Heart left ventricle (tissue), 16 donors: Measurements from ENCODE around the gene TMEM208. TPM values are rescaled to one million over a fixed set of nuclear protein-coding genes. Genes with fewer than 3 reads are reported as not detected.

Source experiments
- ATAC-seq, 4 donors: fragments of 200-7000 bp; cut with Tn5 transposase; one replicate each; pipeline ENCODE4 v1.9.1; 2020 to 2022; ENCODE audit warnings: moderate library complexity in 4 of 4, mild to moderate bottlenecking in 3 of 4, moderate number of reproducible peaks in 1 of 4
- DNase-seq, 5 donors: peaks; one replicate each; pipeline ENCODE4 v3.0.0-alpha.2; 2020
- H3K27ac ChIP-seq, 12 donors: fragments of 200-600 bp; sonication (generic) in 4 of 12; one replicate each; pipeline versions ENCODE4 v1.5.0 to v1.8.0; 2016 to 2022; ENCODE audit warnings: mild to moderate bottlenecking in 2 of 12
- H3K27me3 ChIP-seq, 9 donors: fragments of 200-600 bp; sonication (generic) in 2 of 9; one replicate each; pipeline versions ENCODE4 v1.5.1 to v1.8.0; 2016 to 2022; ENCODE audit warnings: mild to moderate bottlenecking in 3 of 9
- H3K36me3 ChIP-seq, 9 donors: fragments of 200-600 bp; sonication (generic) in 2 of 9; one replicate each; pipeline versions ENCODE4 v1.5.0 to v1.8.0; 2018 to 2022; ENCODE audit warnings: mild to moderate bottlenecking in 2 of 9
- H3K4me1 ChIP-seq, 12 donors: fragments of 200-600 bp; sonication (generic) in 4 of 12; one replicate each; pipeline versions ENCODE4 v1.5.0 to v1.8.0; 2016 to 2022; ENCODE audit warnings: mild to moderate bottlenecking in 3 of 12
- H3K4me3 ChIP-seq, 12 donors: fragments of 200-600 bp; sonication (generic) in 4 of 12; one replicate each; pipeline versions ENCODE4 v1.5.0 to v1.8.0; 2017 to 2022; ENCODE audit warnings: mild to moderate bottlenecking in 9 of 12, moderate library complexity in 4 of 12
- H3K9me3 ChIP-seq, 12 donors: fragments of 200-600 bp; sonication (generic) in 4 of 12; one replicate each; pipeline versions ENCODE4 v1.5.0 to v1.8.0; 2016 to 2022; ENCODE audit warnings: mild to moderate bottlenecking in 1 of 12
- POLR2A ChIP-seq, 2 donors: fragments of 450-650 bp; IDR thresholded peaks; one replicate each; pipeline ENCODE4 v1.6.1; 2017; ENCODE audit warnings: antibody characterized with exemption in 2 of 2, mild to moderate bottlenecking in 2 of 2, moderate library complexity in 2 of 2
- WGBS, 4 donors: extraction: QIAGEN DNeasy Blood & Tissue Kit in 2 of 4; methylation state at CpG; one replicate each; pipeline versions ENCODE4 v1.1.5 to v1.1.7; 2013 to 2018; 5-methylcytosine and 5-hydroxymethylcytosine counted together
- intact Hi-C, 10 donors: fragments of 100-400 bp; cut with DNase I; formaldehyde crosslinking; loops; one replicate each; pipeline versions ENCODE4 v1.11.1 to v1.14.2; 2022
- microRNA counts, 2 donors: library from miRNA; unstranded; fragments of <30 nt; microRNA quantifications; one replicate each; lab custom pipeline; 2016
- microRNA-seq, 4 donors: library from miRNA; unstranded; fragments of <30 nt; microRNA quantifications; one replicate each; pipeline versions ENCODE4 to v1.2.0, GENCODE V29; 2017 to 2020
- polyA plus RNA-seq, 2 donors: library from polyadenylated mRNA; stranded (reverse); fragments of 200-250 nt; gene quantifications; one replicate each; pipeline ENCODE4 v1.2.3, GENCODE V29; 2013
- total RNA-seq, 9 donors: library from RNA; depleted of rRNA in 2 of 9; stranded (reverse); fragments of >200 nt in 2 of 9; fragmentation: NEBNext Ultra II Directional in 3 of 9; extraction: Animal tissue kit (Norgen Biotek cat#: 25700) in 3 of 9; gene quantifications; one replicate each; pipeline versions ENCODE4 v1.1.0 to v1.2.4, GENCODE V29; 2016 to 2023
- TF ChIP-seq, protein P1 (sequence below), 12 donors: fragments of 200-600 bp; sonication (generic) in 4 of 12; IDR thresholded peaks; one replicate each; pipeline versions ENCODE4 v1.5.0 to v1.8.0; 2018 to 2022; ENCODE audit warnings: antibody characterized with exemption in 12 of 12, mild to moderate bottlenecking in 5 of 12
- donor health status: ischemic (EF 13 %, LVEDD 7.1; RV severe dilation, severe dysfunction).
- donor health status: healthy with polysubstance abuse.
- donor health status: DM: no; HTN: yes; CAD: no.
- donor health status: DM: no; HTN: no; CAD: no.
- donor health status: ischemic (EF 25% LVEDD 6.9; RV normal size, moderate dysfunction).
- donor health status: ischemic (EF 25% LVEDD 5.7; RV mildly dilated, moderate dysfunction).
- donor health status: healthy.
- donor health status: DM: yes; HTN: yes; CAD: no.
- donor health status: ischemic (EF 35%, LVEDD 5.7; RV mildly dilated, moderate dysfunction).
- donor health status: nonischemic (EF 11% LVEDD 7.7; RV severe dilation, severe dysfunction).
- donor health status: DM: yes; HTN: yes; CAD: no.
- donor health status: PGD.
- donor health status: ischemic (EF 29% LVEDD 5.4; RV normal size, mild dysfunction).
- donor health status: nonischemic (EF 23%, LVEDD 6.1; RV moderate dilation, normal function).

The TMEM208 gene
- total and polyA plus RNA-seq, 11 donors, result 6.2 to 79.7 (median 16.9) TPM

DNA sequence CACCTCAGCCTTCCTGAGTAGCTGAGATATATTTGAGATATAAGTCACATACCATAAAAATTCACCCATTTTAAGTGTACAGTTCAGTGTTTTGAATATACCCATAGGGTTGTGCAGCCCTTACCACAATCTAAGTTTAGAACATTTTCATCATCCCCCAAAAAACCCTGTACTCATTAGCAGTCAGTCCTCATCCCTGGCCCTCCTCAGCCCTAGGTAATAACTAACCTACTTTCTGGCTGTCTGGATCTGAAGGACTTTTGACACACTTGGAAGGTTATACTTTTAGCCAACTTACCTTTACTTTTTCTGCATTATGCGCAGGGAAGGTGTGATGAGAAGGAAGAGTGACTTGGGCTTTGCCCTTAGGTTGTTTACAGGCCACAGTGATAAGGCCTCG, 48.4 kb downstream of the TMEM208 start:
- Histone ChIP-seq H3K27me3 (peaks cover 0 to 3% (median 0%) of the 10 kb centered on the region in 9 donors), H3K27ac (no peak overlapping the region), H3K9me3 (no peaks in the 10 kb centered on the region), H3K4me1 (peaks cover 0 to 26% (median 7%) of the 10 kb centered on the region in 12 donors), H3K36me3 (peaks cover 0 to 2% (median 0%) of the 10 kb centered on the region in 9 donors), H3K4me3 (no peak overlapping the region)
- TF ChIP-seq, protein P1, sequence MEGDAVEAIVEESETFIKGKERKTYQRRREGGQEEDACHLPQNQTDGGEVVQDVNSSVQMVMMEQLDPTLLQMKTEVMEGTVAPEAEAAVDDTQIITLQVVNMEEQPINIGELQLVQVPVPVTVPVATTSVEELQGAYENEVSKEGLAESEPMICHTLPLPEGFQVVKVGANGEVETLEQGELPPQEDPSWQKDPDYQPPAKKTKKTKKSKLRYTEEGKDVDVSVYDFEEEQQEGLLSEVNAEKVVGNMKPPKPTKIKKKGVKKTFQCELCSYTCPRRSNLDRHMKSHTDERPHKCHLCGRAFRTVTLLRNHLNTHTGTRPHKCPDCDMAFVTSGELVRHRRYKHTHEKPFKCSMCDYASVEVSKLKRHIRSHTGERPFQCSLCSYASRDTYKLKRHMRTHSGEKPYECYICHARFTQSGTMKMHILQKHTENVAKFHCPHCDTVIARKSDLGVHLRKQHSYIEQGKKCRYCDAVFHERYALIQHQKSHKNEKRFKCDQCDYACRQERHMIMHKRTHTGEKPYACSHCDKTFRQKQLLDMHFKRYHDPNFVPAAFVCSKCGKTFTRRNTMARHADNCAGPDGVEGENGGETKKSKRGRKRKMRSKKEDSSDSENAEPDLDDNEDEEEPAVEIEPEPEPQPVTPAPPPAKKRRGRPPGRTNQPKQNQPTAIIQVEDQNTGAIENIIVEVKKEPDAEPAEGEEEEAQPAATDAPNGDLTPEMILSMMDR (IDR thresholded peaks at IDR 0.05), result no peak
- no peak for TF ChIP-seq POLR2A (IDR thresholded peaks at IDR 0.05)
- WGBS, 4 donors, result 86 to 95% (median 93%) methylated on average over 2 of the region's 2 CpGs
- DNase-seq (no peak), ATAC-seq (no peak)
- intact Hi-C loops, result loop anchor here in 1 of 10 donors (5.0 kb wide), 1 partner anchor 122 kb away; no protein-coding TSS in a partner anchor

DNA sequence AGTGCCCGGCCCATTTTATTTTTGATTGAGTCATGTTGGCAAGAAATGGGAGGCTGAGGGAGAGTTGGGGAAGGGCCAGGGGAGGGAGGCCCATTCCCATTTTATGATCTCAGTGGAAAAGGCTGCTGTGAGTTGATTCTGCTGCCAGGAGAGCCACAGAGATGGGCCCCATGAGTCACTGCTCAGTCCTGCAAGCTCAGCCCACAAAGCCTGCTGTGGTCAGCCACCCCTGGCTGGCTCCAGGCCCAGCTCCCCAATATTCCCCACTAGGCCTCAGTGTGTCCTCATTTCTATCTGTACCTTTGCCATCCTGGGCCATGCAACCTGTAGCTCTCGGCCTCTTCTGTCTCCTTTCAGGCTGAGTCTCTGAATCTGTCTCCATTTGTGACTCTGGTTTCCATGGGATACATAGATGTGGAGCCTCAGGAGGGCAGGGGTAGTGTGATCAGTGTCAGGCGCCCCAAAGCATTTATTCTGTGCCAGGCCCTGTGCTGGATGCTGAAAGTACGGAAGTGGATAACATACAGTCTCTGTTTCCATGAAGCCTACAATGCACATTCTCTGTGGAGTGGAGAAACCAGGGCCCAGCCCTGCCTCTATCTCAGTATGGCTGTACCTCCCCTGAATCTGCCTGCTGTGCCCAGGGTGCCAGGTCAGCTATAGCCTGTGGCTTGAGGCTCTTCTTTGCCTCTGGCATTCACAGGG, 50.5 kb downstream of the TMEM208 start:
- intact Hi-C loops, result loop anchor here in 1 of 10 donors (5.0 kb wide), 1 partner anchor 120 kb away; no protein-coding TSS in a partner anchor
- peak in 3 of 5 donors; percentile 11 to 72 (median 71) for DNase-seq
- no peaks in the 10 kb centered on the region for H3K9me3 ChIP-seq

DNA sequence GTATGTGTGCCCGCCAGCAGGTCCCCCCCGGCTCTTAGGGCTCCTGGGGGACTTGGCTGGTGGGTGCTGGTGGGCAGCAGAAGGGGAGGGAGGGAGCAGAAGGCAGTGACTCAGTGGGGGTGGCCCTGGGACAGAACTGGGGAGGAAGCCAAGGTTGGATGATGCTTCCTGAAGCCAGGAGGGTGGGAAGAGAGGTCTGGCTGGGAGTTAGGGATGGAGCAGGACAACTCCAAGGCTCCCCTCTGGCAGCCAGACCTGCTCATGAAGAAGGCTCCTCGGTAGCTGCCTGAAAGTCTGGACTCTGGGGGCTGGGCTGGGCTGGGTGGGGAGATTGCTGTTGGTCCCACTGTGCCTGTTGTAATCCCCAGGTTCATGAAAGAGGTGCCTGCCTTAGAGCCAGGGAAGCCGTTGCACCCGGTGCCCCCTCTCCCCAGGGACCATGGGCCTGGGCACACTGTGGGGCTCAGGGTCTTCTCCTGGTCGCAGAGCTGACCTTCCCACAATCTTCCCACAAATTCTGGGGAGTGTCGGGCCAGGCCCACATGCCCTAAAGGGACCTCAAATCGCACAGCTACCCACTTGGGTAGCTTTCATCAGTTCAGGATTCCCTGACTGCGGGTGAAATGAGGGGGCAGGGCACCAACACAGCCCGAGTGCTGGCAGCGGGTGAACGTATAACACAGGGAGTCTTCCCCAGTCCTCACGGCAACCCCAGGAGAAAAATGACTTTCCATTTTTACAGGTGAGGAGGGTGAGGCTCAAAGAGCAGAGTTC, 51.3 kb downstream of the TMEM208 start:
- H3K27ac ChIP-seq, result peak overlapping the region in 3 of 12 donors; percentile 24 to 60 (median 48)
- peaks cover 0 to 2% (median 0%) of the 10 kb centered on the region in 9 donors for H3K36me3 ChIP-seq
- H3K4me1 ChIP-seq, result peaks cover 0 to 26% (median 7%) of the 10 kb centered on the region in 12 donors
- intact Hi-C loops, result loop anchor here in 1 of 10 donors (5.0 kb wide), 1 partner anchor 119 kb away; no protein-coding TSS in a partner anchor
- peaks cover 0 to 3% (median 0%) of the 10 kb centered on the region in 9 donors for H3K27me3 ChIP-seq
- peak overlapping the region in 11 of 12 donors; percentile 3 to 69 (median 55) for H3K4me3 ChIP-seq
- H3K9me3 ChIP-seq, result no peaks in the 10 kb centered on the region
- ATAC-seq (peak in 3 of 4 donors; percentile 13 to 58 (median 17)), DNase-seq (peak in 3 of 5 donors; percentile 15 to 55 (median 48))
- TF ChIP-seq POLR2A (IDR thresholded peaks at IDR 0.05), result no peak
- TF ChIP-seq, protein P1 (IDR thresholded peaks at IDR 0.05), result no peak
- WGBS, 4 donors, result 79 to 82% (median 80%) methylated on average over 8 to 13 of the region's 13 CpGs

More for the DNA sequence above, 50.5 kb downstream of the TMEM208 start:
- no peak overlapping the region for H3K4me3 ChIP-seq
- no peak for TF ChIP-seq POLR2A (IDR thresholded peaks at IDR 0.05)
- TF ChIP-seq, protein P1 (IDR thresholded peaks at IDR 0.05), result no peak
- WGBS, 4 donors, result 85 to 91% (median 89%) methylated on average over 3 to 4 of the region's 4 CpGs
- ATAC-seq, result peak in 3 of 4 donors; percentile 6 to 70 (median 43)
- H3K36me3 ChIP-seq, result peaks cover 0 to 2% (median 0%) of the 10 kb centered on the region in 9 donors
- peak overlapping the region in 2 of 12 donors; percentile 20 to 60 for H3K27ac ChIP-seq
- peaks cover 0 to 3% (median 0%) of the 10 kb centered on the region in 9 donors for H3K27me3 ChIP-seq
- H3K4me1 ChIP-seq, result peaks cover 0 to 26% (median 7%) of the 10 kb centered on the region in 12 donors

MicroRNA genes within 50 kb of the gene (microRNA counts, 767-probe panel; counts per million panel counts)
- 1,472 to 1,754 counts per million in 2 donors for microRNA hsa-miR-328 (lab: Ali Mortazavi, UCI)

Small RNAs within 50 kb of the gene (microRNA-seq; reads per million reads assigned to microRNA genes)
- 154 to 533 (median 271) reads per million in 4 donors for gene MIR328

Other genes starting within 250 kb of the TMEM208 start
- 10 to 100 TPM in 2 of 9 donors, 1 to 10 TPM in 7; 3.5 to 26.8 (median 7.1) TPM for gene CES4A, start 238.5 kb upstream of the TMEM208 start, total RNA-seq
- gene CES4A, start 238.5 kb upstream of the TMEM208 start, polyA plus RNA-seq, result 10 to 100 TPM in 1 of 2 donors, 1 to 10 TPM in 1; 8.1 to 16.6 TPM
- 10 to 100 TPM; 16.4 to 53.6 (median 28.1) TPM for gene CBFB, start 198.0 kb upstream of the TMEM208 start, total RNA-seq
- 10 to 100 TPM; 11.3 to 41.0 TPM for gene CBFB, start 198.0 kb upstream of the TMEM208 start, polyA plus RNA-seq
- gene PHAF1, start 117.2 kb upstream of the TMEM208 start, total RNA-seq, result 10 to 100 TPM in 5 of 9 donors, 1 to 10 TPM in 4; 8.4 to 17.8 (median 11.6) TPM
- gene PHAF1, start 117.2 kb upstream of the TMEM208 start, polyA plus RNA-seq, result 10 to 100 TPM in 1 of 2 donors, 1 to 10 TPM in 1; 5.6 to 11.6 TPM
- gene B3GNT9, start 76.1 kb upstream of the TMEM208 start, total RNA-seq, result 10 to 100 TPM in 5 of 9 donors, 1 to 10 TPM in 4; 8.6 to 17.5 (median 11.9) TPM
- gene B3GNT9, start 76.1 kb upstream of the TMEM208 start, polyA plus RNA-seq, result 10 to 100 TPM in 1 of 2 donors, 1 to 10 TPM in 1; 6.4 to 16.9 TPM
- gene TRADD, start 67.2 kb upstream of the TMEM208 start, total RNA-seq, result 10 to 100 TPM in 4 of 9 donors, 1 to 10 TPM in 5; 4.7 to 14.3 (median 8.4) TPM
- gene TRADD, start 67.2 kb upstream of the TMEM208 start, polyA plus RNA-seq, result 10 to 100 TPM in 1 of 2 donors, 1 to 10 TPM in 1; 6.8 to 16.2 TPM
- gene FBXL8, start 67.2 kb upstream of the TMEM208 start, total RNA-seq, result 10 to 100 TPM in 1 of 9 donors, 1 to 10 TPM in 8; 5.0 to 13.4 (median 7.2) TPM
- 1 to 10 TPM; 5.4 to 9.2 TPM for gene FBXL8, start 67.2 kb upstream of the TMEM208 start, polyA plus RNA-seq
- gene HSF4, start 62.4 kb upstream of the TMEM208 start, total RNA-seq, result 10 to 100 TPM; 11.6 to 62.4 (median 35.4) TPM
- 10 to 100 TPM in 1 of 2 donors, 1 to 10 TPM in 1; 5.9 to 62.5 TPM for gene HSF4, start 62.4 kb upstream of the TMEM208 start, polyA plus RNA-seq
- 100 to 1,000 TPM in 1 of 9 donors, 10 to 100 TPM in 8; 64.9 to 119 (median 77.4) TPM for gene NOL3, start 56.6 kb upstream of the TMEM208 start, total RNA-seq
- 100 to 1,000 TPM; 112 to 121 TPM for gene NOL3, start 56.6 kb upstream of the TMEM208 start, polyA plus RNA-seq
- gene MATCAP1, start 43.2 kb upstream of the TMEM208 start, total RNA-seq, result 10 to 100 TPM in 5 of 9 donors, 1 to 10 TPM in 4; 4.1 to 21.6 (median 11.1) TPM
- 10 to 100 TPM; 10.2 to 15.5 TPM for gene MATCAP1, start 43.2 kb upstream of the TMEM208 start, polyA plus RNA-seq
- gene EXOC3L1, start 37.0 kb upstream of the TMEM208 start, total RNA-seq, result 1 to 10 TPM; 1.9 to 9.1 (median 2.8) TPM
- gene EXOC3L1, start 37.0 kb upstream of the TMEM208 start, polyA plus RNA-seq, result 1 to 10 TPM; 3.4 to 7.0 TPM
- gene E2F4, start 35.0 kb upstream of the TMEM208 start, total RNA-seq, result 10 to 100 TPM; 25.2 to 71.3 (median 33.7) TPM
- 10 to 100 TPM; 29.3 to 41.4 TPM for gene E2F4, start 35.0 kb upstream of the TMEM208 start, polyA plus RNA-seq
- 1 to 10 TPM in 1 of 9 donors, under 1 TPM in 8; 0.32 to 1.8 (median 0.65) TPM for gene ELMO3, start 28.0 kb upstream of the TMEM208 start, total RNA-seq
- gene ELMO3, start 28.0 kb upstream of the TMEM208 start, polyA plus RNA-seq, result under 1 TPM; 0.68 to 0.91 TPM
- gene FHOD1, start 20.4 kb downstream of the TMEM208 start, total RNA-seq, result 10 to 100 TPM in 8 of 9 donors, 1 to 10 TPM in 1; 9.6 to 30.3 (median 18.0) TPM
- gene FHOD1, start 20.4 kb downstream of the TMEM208 start, polyA plus RNA-seq, result 10 to 100 TPM; 13.1 to 26.6 TPM
- gene SLC9A5, start 21.8 kb downstream of the TMEM208 start, total RNA-seq, result 1 to 10 TPM in 6 of 9 donors, under 1 TPM in 3; 0.16 to 2.0 (median 1.3) TPM
- gene SLC9A5, start 21.8 kb downstream of the TMEM208 start, polyA plus RNA-seq, result 1 to 10 TPM in 1 of 2 donors, under 1 TPM in 1; 0.29 to 1.0 TPM
- 1 to 10 TPM in 4 of 9 donors, under 1 TPM in 5; 0.44 to 4.0 (median 0.94) TPM for gene PLEKHG4, start 52.4 kb downstream of the TMEM208 start, total RNA-seq
- 1 to 10 TPM; 1.2 to 1.4 TPM for gene PLEKHG4, start 52.4 kb downstream of the TMEM208 start, polyA plus RNA-seq
- gene KCTD19, start 99.6 kb downstream of the TMEM208 start, total RNA-seq, result under 1 TPM in 1 of 9 donors, not detected in 8; 0.29 TPM
- gene KCTD19, start 99.6 kb downstream of the TMEM208 start, polyA plus RNA-seq, result under 1 TPM in 1 of 2 donors, not detected in 1; 0.19 TPM
- gene LRRC36, start 99.7 kb downstream of the TMEM208 start, total RNA-seq, result under 1 TPM in 1 of 9 donors, not detected in 8; 0.27 TPM
- gene LRRC36, start 99.7 kb downstream of the TMEM208 start, polyA plus RNA-seq, result under 1 TPM; 0.15 to 0.42 TPM
- gene TPPP3, start 166.4 kb downstream of the TMEM208 start, total RNA-seq, result 10 to 100 TPM in 5 of 9 donors, 1 to 10 TPM in 4; 7.0 to 17.0 (median 10.2) TPM
- gene TPPP3, start 166.4 kb downstream of the TMEM208 start, polyA plus RNA-seq, result 10 to 100 TPM; 13.4 to 20.1 TPM
- 10 to 100 TPM in 1 of 9 donors, 1 to 10 TPM in 8; 3.5 to 11.6 (median 5.4) TPM for gene ZDHHC1, start 189.3 kb downstream of the TMEM208 start, total RNA-seq
- 1 to 10 TPM; 2.7 to 5.1 TPM for gene ZDHHC1, start 189.3 kb downstream of the TMEM208 start, polyA plus RNA-seq
- under 1 TPM in 8 of 9 donors, not detected in 1; 0.32 to 1.00 (median 0.59) TPM for gene HSD11B2, start 204.0 kb downstream of the TMEM208 start, total RNA-seq
- gene HSD11B2, start 204.0 kb downstream of the TMEM208 start, polyA plus RNA-seq, result under 1 TPM; 0.15 to 0.26 TPM